Naive thymus-derived CD4-positive, alpha-beta T cell (primary cell): Measurements from ENCODE around the gene TMX1. TPM values are rescaled to one million over a fixed set of nuclear protein-coding genes. Genes with fewer than 3 reads are reported as not detected.
A peak's percentile ranks its signal among the peaks of the same experiment; 100 is the strongest.

Source experiments
- ATAC-seq: fragments of 150-1000 bp; cut with Tn5 transposase; 2 replicates; pipeline ENCODE4 v1.10.0; 2021; ENCODE audit warnings: mild to moderate bottlenecking, moderate library complexity
- CTCF ChIA-PET: fragments of 350-600 bp; sonication (Branson Sonifier 250); formaldehyde crosslinking; loops from one replicate; lab custom pipeline; 2021; ENCODE audit warnings: antibody characterized with exemption; lab: Charles Lee
- POLR2A ChIA-PET: fragments of 350-600 bp; sonication (Branson Sonifier 250); formaldehyde crosslinking; loops from one replicate; lab custom pipeline; 2021; ENCODE audit warnings: antibody characterized with exemption, inconsistent platforms; lab: Charles Lee
- DNase-seq, 9 donors: peaks; one replicate each; pipeline versions ENCODE4 v3.0.0 to v3.0.0-alpha.2; 2020 to 2022; ENCODE audit warnings: mixed read lengths in 1 of 9
- H3K27ac ChIP-seq: one replicate; pipeline ENCODE4 v1.7.0; 2013; ENCODE audit warnings: mild to moderate bottlenecking, low read depth, low read length, moderate library complexity
- H3K27me3 ChIP-seq, 2 donors: one replicate each; pipeline ENCODE4 v1.7.0; 2013; ENCODE audit warnings: low read length in 2 of 2, mild to moderate bottlenecking in 2 of 2, moderate library complexity in 2 of 2; ENCODE audit not compliant: control insufficient read depth in 2 of 2, insufficient read depth in 2 of 2
- H3K36me3 ChIP-seq, 3 experiments: 1 replicate in 2 of 3; 2 replicates in 1 of 3; pipeline ENCODE4 v1.7.0; 2013; ENCODE audit warnings: low read length in 3 of 3, mild to moderate bottlenecking in 3 of 3, moderate library complexity in 1 of 3; ENCODE audit not compliant: insufficient read depth in 3 of 3, control insufficient read depth in 2 of 3
- H3K4me1 ChIP-seq, 2 donors: one replicate each; pipeline ENCODE4 v1.7.0; 2013; ENCODE audit warnings: low read length in 2 of 2, mild to moderate bottlenecking in 2 of 2, moderate library complexity in 1 of 2; ENCODE audit not compliant: control insufficient read depth in 2 of 2, insufficient read depth in 2 of 2
- H3K4me3 ChIP-seq: 2 replicates; pipeline ENCODE4 v1.7.0; 2013; ENCODE audit warnings: mild to moderate bottlenecking, low read length
- H3K9me3 ChIP-seq, 3 experiments: 1 replicate in 2 of 3; 2 replicates in 1 of 3; pipeline ENCODE4 v1.7.0; 2013; ENCODE audit warnings: low read length in 3 of 3; ENCODE audit not compliant: control insufficient read depth in 2 of 3
- H3K27ac Mint-ChIP-seq, 9 donors: one replicate each; pipeline ENCODE4 v1.8.0; 2020 to 2022; ENCODE audit warnings: mixed read lengths in 9 of 9, mild to moderate bottlenecking in 8 of 9, moderate library complexity in 5 of 9, inconsistent platforms in 2 of 9
- H3K27me3 Mint-ChIP-seq, 5 donors: one replicate each; pipeline ENCODE4 v1.8.0; 2021 to 2022; ENCODE audit warnings: mixed read lengths in 5 of 5, mild to moderate bottlenecking in 1 of 5
- H3K36me3 Mint-ChIP-seq, 5 donors: one replicate each; pipeline ENCODE4 v1.8.0; 2020 to 2022; ENCODE audit warnings: mixed read lengths in 5 of 5, mild to moderate bottlenecking in 3 of 5, inconsistent platforms in 1 of 5
- H3K4me1 Mint-ChIP-seq, 7 donors: one replicate each; pipeline ENCODE4 v1.8.0; 2020 to 2022; ENCODE audit warnings: mixed read lengths in 7 of 7, mild to moderate bottlenecking in 3 of 7, inconsistent platforms in 1 of 7
- H3K4me3 Mint-ChIP-seq, 10 donors: one replicate each; pipeline ENCODE4 v1.8.0; 2020 to 2022; ENCODE audit warnings: mild to moderate bottlenecking in 10 of 10, mixed read lengths in 10 of 10, moderate library complexity in 6 of 10, inconsistent platforms in 2 of 10
- H3K9me3 Mint-ChIP-seq, 11 donors: one replicate each; pipeline ENCODE4 v1.8.0; 2020 to 2022; ENCODE audit warnings: mixed read lengths in 11 of 11, mild to moderate bottlenecking in 4 of 11, inconsistent platforms in 1 of 11, moderate library complexity in 1 of 11
- intact Hi-C, 2 donors: fragments of 100-400 bp; cut with micrococcal nuclease; formaldehyde crosslinking; loops; one replicate each; pipeline ENCODE4 v1.15.1; 2023
- polyA plus RNA-seq, 2 donors: library from polyadenylated mRNA; unstranded; fragments of 300-500 nt; fragmentation: Illumina TruSeq; gene quantifications; one replicate each; pipeline ENCODE4 v1.2.3, GENCODE V29; 2021
- total RNA-seq, 6 experiments: library from RNA in 5 of 6; stranded (reverse) in 5 of 6; gene quantifications; 1 replicate in 5 of 6; 2 replicates in 1 of 6; pipeline ENCODE4 v1.2.3 and lab custom pipeline; 2021 to 2026

TMX1 gene
- total and polyA plus RNA-seq, 7 experiments from 2014 or later: 13.3 to 48.3 (median 23.1) TPM

DNA sequence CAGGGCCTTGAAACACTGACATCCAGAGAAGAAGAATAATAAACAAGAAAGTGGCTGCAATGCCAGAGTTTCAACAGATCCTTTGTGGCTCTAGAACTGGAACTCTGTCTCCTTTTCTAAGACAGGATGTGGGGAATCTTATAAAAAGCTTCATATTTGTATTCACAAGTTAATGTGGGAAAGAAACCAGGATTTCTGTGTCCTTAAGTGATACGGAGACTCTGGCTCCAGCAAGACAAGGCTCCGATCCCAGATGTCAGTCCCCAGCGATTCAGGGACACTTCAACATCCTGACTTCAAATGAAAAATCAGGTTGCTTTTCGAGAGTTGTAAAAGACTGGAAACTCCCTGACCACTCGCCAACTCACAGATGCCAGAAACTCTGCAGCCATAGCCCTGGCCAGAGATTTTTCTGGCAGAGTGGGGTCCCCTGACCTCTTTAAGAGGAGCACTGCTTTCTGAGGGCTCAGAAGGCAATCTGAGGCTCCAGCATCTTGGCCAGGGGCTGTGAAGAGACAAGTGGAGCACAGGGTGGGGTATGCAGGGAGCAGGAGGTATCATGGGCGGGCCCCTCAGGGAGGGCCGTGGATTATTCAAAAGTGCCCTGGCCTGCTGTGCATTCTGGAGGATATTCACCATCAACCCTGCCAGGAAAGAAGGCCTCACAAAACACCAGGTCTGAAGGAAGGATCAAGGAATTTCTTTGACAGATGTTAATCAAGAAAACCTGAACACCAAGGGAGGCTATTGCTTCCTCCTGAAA, 53.3 kb downstream of the TMX1 start:
- Histone ChIP-seq H3K9me3 (no peaks in the 10 kb centered on the region), H3K27me3 (no peaks in the 10 kb centered on the region), H3K4me1 (no peaks in the 10 kb centered on the region), H3K27ac (no peak overlapping the region), H3K36me3 (no peaks in the 10 kb centered on the region), H3K4me3 (no peak overlapping the region)
- ChIA-PET POLR2A (no interaction called here), CTCF (interaction anchor here (0.7 to 1.2 kb wide), 2 partner anchors 9 to 10 kb away, joined by 3 to 4 read pairs; no protein-coding TSS in a partner anchor)
- Mint-ChIP-seq H3K27ac (no peak overlapping the region), H3K4me3 (no peak overlapping the region), H3K9me3 (no peaks in the 10 kb centered on the region), H3K27me3 (no peaks in the 10 kb centered on the region), H3K36me3 (peaks cover 0 to 8% (median 0%) of the 10 kb centered on the region in 5 donors), H3K4me1 (peaks cover 0 to 4% (median 0%) of the 10 kb centered on the region in 7 donors)
- intact Hi-C loops: no loop called here
- no peak for ATAC-seq
- DNase-seq: no peak

DNA sequence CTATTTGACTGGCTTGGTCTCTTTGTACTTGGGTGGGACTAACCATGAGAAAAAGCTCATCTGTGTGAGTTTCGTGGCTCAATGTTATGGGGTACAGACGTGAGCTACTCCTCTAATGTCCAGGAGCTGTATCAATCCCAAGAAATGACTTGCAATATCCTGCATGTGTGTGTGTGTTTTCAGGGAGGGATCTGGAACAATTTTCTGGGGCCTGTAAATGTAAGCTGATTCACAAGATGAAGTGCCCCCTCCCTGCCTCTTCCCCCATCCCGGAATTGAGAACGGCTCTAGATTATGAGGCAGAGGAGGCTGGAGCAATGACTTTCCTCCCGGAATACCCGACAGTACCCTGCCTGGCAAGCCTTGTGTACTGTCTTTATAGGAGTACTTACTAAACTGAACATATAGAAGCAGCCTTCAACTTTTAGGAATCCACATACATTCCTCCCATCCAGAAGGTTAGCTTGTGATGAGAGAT, 53.9 kb downstream of the TMX1 start:
- intact Hi-C loops: no loop called here
- Histone ChIP-seq H3K4me1 (no peaks in the 10 kb centered on the region), H3K9me3 (no peaks in the 10 kb centered on the region), H3K36me3 (no peaks in the 10 kb centered on the region), H3K27ac (no peak overlapping the region), H3K27me3 (no peaks in the 10 kb centered on the region), H3K4me3 (no peak overlapping the region)
- ChIA-PET POLR2A (no interaction called here), CTCF (no interaction called here)
- no peaks in the 10 kb centered on the region for H3K9me3 Mint-ChIP-seq
- H3K27me3 Mint-ChIP-seq: no peaks in the 10 kb centered on the region
- peaks cover 0 to 8% (median 0%) of the 10 kb centered on the region in 5 donors for H3K36me3 Mint-ChIP-seq
- DNase-seq: no peak
- H3K27ac Mint-ChIP-seq: no peak overlapping the region
- no peak overlapping the region for H3K4me3 Mint-ChIP-seq
- H3K4me1 Mint-ChIP-seq: peaks cover 0 to 10% (median 0%) of the 10 kb centered on the region in 7 donors
- no peak for ATAC-seq

- Mint-ChIP-seq H3K27me3 (no peaks in the 10 kb centered on the region), H3K4me3 (no peak overlapping the region), H3K27ac (no peak overlapping the region), H3K36me3 (peaks cover 0 to 1% (median 0%) of the 10 kb centered on the region in 5 donors), H3K9me3 (no peaks in the 10 kb centered on the region), H3K4me1 (peaks cover 0 to 16% (median 0%) of the 10 kb centered on the region in 7 donors)
- Histone ChIP-seq H3K27me3 (no peaks in the 10 kb centered on the region), H3K4me3 (no peak overlapping the region), H3K4me1 (no peaks in the 10 kb centered on the region), H3K36me3 (no peaks in the 10 kb centered on the region), H3K27ac (no peak overlapping the region), H3K9me3 (no peaks in the 10 kb centered on the region)
- intact Hi-C loops: no loop called here
- ChIA-PET POLR2A (no interaction called here), CTCF (no interaction called here)
- ATAC-seq (no peak), DNase-seq (no peak)
Observed at GRCh38 chr14:51294951-51295525, 55.0 kb downstream of the TMX1 start.

DNA sequence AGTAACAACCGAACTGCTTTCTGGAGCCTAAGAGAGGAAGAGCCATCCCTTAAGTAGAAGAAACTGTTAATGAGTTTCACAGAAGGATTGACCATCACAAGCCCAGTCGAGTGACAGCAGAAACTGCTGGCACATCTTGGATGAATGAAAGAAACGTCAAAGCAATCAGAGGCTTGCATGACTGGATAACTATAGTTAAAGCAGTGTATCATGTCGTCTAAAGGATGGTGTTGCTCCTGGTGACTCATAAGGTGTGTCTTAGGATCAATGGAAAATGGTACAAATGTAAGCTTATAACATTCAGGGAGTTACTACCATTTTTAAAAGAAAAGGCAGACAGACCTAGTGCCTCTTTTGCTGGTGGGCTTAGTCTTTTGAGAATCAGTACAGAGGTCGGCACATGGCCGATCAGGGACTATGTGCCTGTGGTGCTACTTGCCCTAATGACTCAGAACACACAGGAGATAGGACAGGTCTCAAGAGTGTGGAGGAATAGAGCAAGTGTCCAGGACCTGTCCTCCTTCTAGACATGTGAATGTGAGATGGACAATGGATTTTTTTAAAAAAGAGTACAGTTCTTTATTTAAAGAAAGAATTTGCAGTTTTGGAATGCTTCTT, 55.7 kb downstream of the TMX1 start:
- CTCF ChIA-PET: no interaction called here
- Histone ChIP-seq H3K4me3 (no peak overlapping the region), H3K4me1 (no peaks in the 10 kb centered on the region), H3K9me3 (no peaks in the 10 kb centered on the region), H3K36me3 (no peaks in the 10 kb centered on the region), H3K27ac (no peak overlapping the region), H3K27me3 (no peaks in the 10 kb centered on the region)
- Mint-ChIP-seq H3K4me3 (no peak overlapping the region), H3K27ac (no peak overlapping the region), H3K27me3 (no peaks in the 10 kb centered on the region), H3K9me3 (no peaks in the 10 kb centered on the region), H3K36me3 (no peaks in the 10 kb centered on the region), H3K4me1 (peaks cover 0 to 16% (median 0%) of the 10 kb centered on the region in 7 donors)
- intact Hi-C loops: no loop called here
- ATAC-seq: no peak
- DNase-seq: no peak
- POLR2A ChIA-PET: no interaction called here

- intact Hi-C loops: no loop called here
- H3K4me1 ChIP-seq: no peaks in the 10 kb centered on the region
- no peaks in the 10 kb centered on the region for H3K27me3 Mint-ChIP-seq
- CTCF ChIA-PET: no interaction called here
- POLR2A ChIA-PET: no interaction called here
- H3K27ac Mint-ChIP-seq: no peak overlapping the region
- H3K4me1 Mint-ChIP-seq: peaks cover 0 to 16% (median 0%) of the 10 kb centered on the region in 7 donors
- no peak for ATAC-seq
- H3K4me3 Mint-ChIP-seq: no peak overlapping the region
- H3K9me3 ChIP-seq: no peaks in the 10 kb centered on the region
- no peaks in the 10 kb centered on the region for H3K9me3 Mint-ChIP-seq
- no peaks in the 10 kb centered on the region for H3K36me3 ChIP-seq
- H3K27ac ChIP-seq: no peak overlapping the region
- H3K36me3 Mint-ChIP-seq: no peaks in the 10 kb centered on the region
- H3K27me3 ChIP-seq: no peaks in the 10 kb centered on the region
- no peak for DNase-seq
- no peak overlapping the region for H3K4me3 ChIP-seq
Observed at GRCh38 chr14:51297066-51297465, 57.0 kb downstream of the TMX1 start.

DNA sequence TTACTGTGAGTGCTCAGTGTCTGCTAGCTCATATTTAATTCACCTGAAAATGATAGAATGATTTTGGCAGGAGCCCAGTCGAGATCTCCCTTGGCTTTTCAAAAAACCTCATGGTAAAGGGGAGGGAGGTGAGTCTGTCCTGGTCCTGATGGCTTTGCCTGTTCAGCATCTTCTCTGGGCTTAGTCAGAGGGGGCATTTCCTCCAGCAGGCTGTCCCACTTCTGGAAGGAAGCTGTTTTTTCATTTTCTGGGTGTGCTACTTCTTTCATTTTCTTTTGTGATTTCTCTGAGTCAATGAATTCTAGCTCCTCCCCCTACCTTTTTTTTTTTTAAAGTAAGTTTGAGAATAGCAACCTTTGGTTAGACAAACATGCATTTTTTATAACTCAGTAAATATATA, 58.8 kb downstream of the TMX1 start:
- Mint-ChIP-seq H3K36me3 (no peaks in the 10 kb centered on the region), H3K9me3 (no peaks in the 10 kb centered on the region), H3K27ac (peak overlapping the region in 3 of 9 donors; percentile 31 to 64 (median 51)), H3K4me3 (no peak overlapping the region), H3K4me1 (peaks cover 0 to 16% (median 0%) of the 10 kb centered on the region in 7 donors), H3K27me3 (no peaks in the 10 kb centered on the region)
- Histone ChIP-seq H3K27ac (no peak overlapping the region), H3K4me1 (no peaks in the 10 kb centered on the region), H3K27me3 (no peaks in the 10 kb centered on the region), H3K4me3 (no peak overlapping the region), H3K9me3 (no peaks in the 10 kb centered on the region), H3K36me3 (no peaks in the 10 kb centered on the region)
- ATAC-seq (no peak), DNase-seq (peak in 2 of 9 donors; percentile 1 to 3)
- intact Hi-C loops: no loop called here
- ChIA-PET CTCF (interaction anchor here (0.7 kb wide), 1 partner anchor 580 kb away, joined by 3 read pairs; no protein-coding TSS in a partner anchor), POLR2A (no interaction called here)
